OCI-LY7 (cell line): ENCODE measurements around the gene CLCF1. TPM values are rescaled to one million over a fixed set of nuclear protein-coding genes. Genes with fewer than 3 reads are reported as not detected.

ENCODE experiments used
- BruUV-seq: library from RNA; stranded (reverse); fragments of 400-500 nt; replicated peaks from 2 replicates; lab custom pipeline; 2021; lab: Mats Ljungman, UMichigan
- CTCF ChIA-PET: fragments of 300-600 bp; sonication (Branson Sonifier 250); formaldehyde crosslinking; loops from one replicate; lab custom pipeline; 2022; ENCODE audit warnings: antibody characterized with exemption; ENCODE audit not compliant: unreplicated experiment; lab: Charles Lee
- POLR2A ChIA-PET: fragments of 300-600 bp; sonication (Branson Sonifier 250); formaldehyde crosslinking; loops from one replicate; lab custom pipeline; 2022; ENCODE audit warnings: antibody characterized with exemption; lab: Charles Lee
- DNase-seq: peaks from one replicate; pipeline ENCODE4 v3.0.0-alpha.2; 2015; ENCODE audit warnings: low spot score
- H2AFZ ChIP-seq: fragments of 200-600 bp; sonication (generic), shearing (Covaris generic); 2 replicates; pipeline ENCODE4 v1.6.1; 2014; ENCODE audit warnings: mild to moderate bottlenecking, antibody characterized with exemption, low read length, moderate library complexity
- H3K27ac ChIP-seq: fragments of 200-600 bp; sonication (generic); 2 replicates; pipeline ENCODE4 v1.5.1; 2014; ENCODE audit warnings: mixed run types, low read depth, mild to moderate bottlenecking, moderate library complexity, low read length, inconsistent platforms; ENCODE audit not compliant: poor library complexity, severe bottlenecking
- H3K36me3 ChIP-seq: fragments of 200-600 bp; sonication (generic); 2 replicates; pipeline ENCODE4 v1.6.1; 2014; ENCODE audit warnings: mild to moderate bottlenecking, antibody characterized with exemption, low read length, moderate library complexity, mixed read lengths; ENCODE audit not compliant: insufficient read depth
- H3K4me1 ChIP-seq: fragments of 200-600 bp; sonication (generic); 2 replicates; pipeline ENCODE4 v1.5.1; 2014; ENCODE audit warnings: mild to moderate bottlenecking, low read length; ENCODE audit not compliant: insufficient read depth, poor library complexity, severe bottlenecking
- H3K4me2 ChIP-seq: fragments of 200-600 bp; sonication (generic); 2 replicates; pipeline ENCODE4 v1.6.1; 2014; ENCODE audit warnings: mild to moderate bottlenecking, low read length
- H3K4me3 ChIP-seq: fragments of 200-600 bp; sonication (generic); 2 replicates; pipeline ENCODE4 v1.5.1; 2014; ENCODE audit warnings: mild to moderate bottlenecking, low read depth, low read length; ENCODE audit not compliant: poor library complexity, severe bottlenecking
- H3K79me2 ChIP-seq: fragments of 200-600 bp; sonication (generic); 2 replicates; pipeline ENCODE4 v1.6.1; 2016; ENCODE audit warnings: low read depth, mild to moderate bottlenecking, low read length, moderate library complexity, mixed read lengths; ENCODE audit not compliant: insufficient read depth
- H3K9me2 ChIP-seq: fragments of 200-600 bp; sonication (generic); 2 replicates; pipeline ENCODE4 v1.6.1; 2016; ENCODE audit warnings: mild to moderate bottlenecking, low read length, mixed read lengths; ENCODE audit not compliant: insufficient read depth
- H3K9me3 ChIP-seq: fragments of 200-600 bp; sonication (generic); 2 replicates; pipeline ENCODE4 v1.6.1; 2014; ENCODE audit warnings: mild to moderate bottlenecking, mixed run types, low read length, mixed read lengths
- H4K20me1 ChIP-seq: fragments of 200-600 bp; sonication (generic); 2 replicates; pipeline ENCODE4 v1.6.1; 2014; ENCODE audit warnings: mild to moderate bottlenecking, antibody characterized with exemption, low read length, moderate library complexity, mixed read lengths; ENCODE audit not compliant: insufficient read depth
- EZH2phosphoT487 ChIP-seq: fragments of 200-600 bp; sonication (generic); IDR thresholded peaks from 2 replicates; pipeline ENCODE4 v1.6.1; 2018; ENCODE audit warnings: low read depth, borderline replicate concordance, mild to moderate bottlenecking, mixed run types, antibody characterized with exemption, low read length, moderate library complexity, mixed read lengths
- intact Hi-C: fragments of 100-400 bp; cut with micrococcal nuclease; formaldehyde crosslinking; loops from one replicate; pipeline ENCODE4 v1.10.0; 2022; ENCODE audit not compliant: unreplicated experiment
- total RNA-seq, 2 experiments: library from RNA; depleted of rRNA in 1 of 2; stranded (reverse); fragments of >200 nt in 1 of 2; shearing (Covaris generic) in 1 of 2; gene quantifications; 2 replicates each; pipeline ENCODE4 v1.2.3, GENCODE V29; 2014 to 2022
- TF ChIP-seq, protein P1 (sequence below): fragments of 200-600 bp; sonication (generic); conservative IDR thresholded peaks from 2 replicates; pipeline ENCODE4 v1.5.1; 2014; ENCODE audit warnings: mild to moderate bottlenecking, antibody characterized with exemption, low read length, moderate library complexity, mixed read lengths

Gene CLCF1
- total RNA-seq, 2 experiments from 2014 or later: 0.34 to 0.35 TPM

DNA sequence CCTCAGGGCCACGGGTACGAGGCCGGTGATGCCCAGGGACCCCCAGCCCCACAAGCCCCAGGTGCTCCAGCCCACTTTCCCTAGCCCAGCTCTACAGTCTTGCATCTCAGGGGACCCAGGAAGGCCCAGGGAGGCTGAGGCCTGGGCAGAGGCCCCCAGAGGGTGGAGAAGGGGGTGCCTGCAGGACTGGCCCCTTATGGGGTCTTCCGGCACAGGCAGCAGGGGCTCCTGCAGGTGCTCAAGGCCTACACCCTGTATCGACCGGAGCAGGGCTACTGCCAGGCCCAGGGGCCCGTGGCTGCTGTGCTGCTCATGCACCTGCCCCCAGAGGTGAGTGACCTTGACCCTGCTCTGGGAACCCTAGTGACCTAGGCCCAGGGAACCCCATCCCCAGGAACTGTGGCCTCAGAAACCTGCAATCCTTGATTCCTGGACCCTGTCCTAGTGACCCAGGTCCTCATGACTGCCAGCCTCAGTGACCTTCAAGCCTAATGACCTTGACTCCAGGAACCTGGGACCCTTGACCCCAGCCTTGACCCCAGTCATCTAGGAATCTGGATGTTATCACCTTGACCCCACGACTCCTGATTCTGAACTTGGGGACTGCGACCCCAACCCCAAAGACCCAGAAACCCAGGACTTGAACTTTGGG, 32.4 kb upstream of the CLCF1 start:
- H4K20me1 ChIP-seq: no peaks in the 10 kb centered on the region

GRCh38 chr11:67405196-67405567, 31.8 kb upstream of the CLCF1 start:
- ChIA-PET POLR2A (interaction anchor here (0.6 to 5.1 kb wide), 3 partner anchors 32 to 78 kb away, joined by 3 to 38 read pairs (median 3); partner anchors contain the start of genes POLD4 and PTPRCAP), CTCF (no interaction called here)
- Histone ChIP-seq H3K4me1 (peaks cover 79% of the 10 kb centered on the region), H3K79me2 (peaks cover 49% of the 10 kb centered on the region), H3K4me3 (peak overlapping the region; percentile 79), H2AFZ (no peak overlapping the region), H3K9me3 (no peaks in the 10 kb centered on the region), H3K36me3 (peaks cover 48% of the 10 kb centered on the region; the same call in 1 of the 2 replicates), H3K9me2 (no peaks in the 10 kb centered on the region), H3K4me2 (peak overlapping the region; percentile 73), H4K20me1 (0 out of 2 replicates have a peak, but pooled peaks cover 6% of the 10 kb centered on the region), H3K27ac (peak overlapping the region; percentile 97)
- intact Hi-C loops: loop anchor here (10.0 kb wide), 1 partner anchor 240 kb away; no protein-coding TSS in a partner anchor
- no TSS peak for BruUV-seq
- no peak for DNase-seq
- no peak for TF ChIP-seq EZH2phosphoT487
- TF ChIP-seq, protein P1, sequence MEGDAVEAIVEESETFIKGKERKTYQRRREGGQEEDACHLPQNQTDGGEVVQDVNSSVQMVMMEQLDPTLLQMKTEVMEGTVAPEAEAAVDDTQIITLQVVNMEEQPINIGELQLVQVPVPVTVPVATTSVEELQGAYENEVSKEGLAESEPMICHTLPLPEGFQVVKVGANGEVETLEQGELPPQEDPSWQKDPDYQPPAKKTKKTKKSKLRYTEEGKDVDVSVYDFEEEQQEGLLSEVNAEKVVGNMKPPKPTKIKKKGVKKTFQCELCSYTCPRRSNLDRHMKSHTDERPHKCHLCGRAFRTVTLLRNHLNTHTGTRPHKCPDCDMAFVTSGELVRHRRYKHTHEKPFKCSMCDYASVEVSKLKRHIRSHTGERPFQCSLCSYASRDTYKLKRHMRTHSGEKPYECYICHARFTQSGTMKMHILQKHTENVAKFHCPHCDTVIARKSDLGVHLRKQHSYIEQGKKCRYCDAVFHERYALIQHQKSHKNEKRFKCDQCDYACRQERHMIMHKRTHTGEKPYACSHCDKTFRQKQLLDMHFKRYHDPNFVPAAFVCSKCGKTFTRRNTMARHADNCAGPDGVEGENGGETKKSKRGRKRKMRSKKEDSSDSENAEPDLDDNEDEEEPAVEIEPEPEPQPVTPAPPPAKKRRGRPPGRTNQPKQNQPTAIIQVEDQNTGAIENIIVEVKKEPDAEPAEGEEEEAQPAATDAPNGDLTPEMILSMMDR: no peak

More for the DNA sequence above, 32.4 kb upstream of the CLCF1 start:
- Histone ChIP-seq H3K9me3 (no peaks in the 10 kb centered on the region), H3K27ac (peak overlapping the region; percentile 97), H3K4me1 (peaks cover 79% of the 10 kb centered on the region), H2AFZ (no peak overlapping the region), H3K79me2 (peaks cover 43% of the 10 kb centered on the region), H3K9me2 (no peaks in the 10 kb centered on the region), H3K36me3 (peaks cover 48% of the 10 kb centered on the region), H3K4me2 (peak overlapping the region; percentile 73), H3K4me3 (peak overlapping the region; percentile 79)
- CTCF ChIA-PET: no interaction called here
- POLR2A ChIA-PET: interaction anchor here (1.1 to 5.1 kb wide), 2 partner anchors 31 to 53 kb away, joined by 3 to 38 read pairs; partner anchors contain the start of genes POLD4 and PTPRCAP
- no peak for DNase-seq
- no TSS peak for BruUV-seq
- intact Hi-C loops: loop anchor here (10.0 kb wide), 1 partner anchor 239 kb away; no protein-coding TSS in a partner anchor
- TF ChIP-seq, protein P1: no peak
- no peak for TF ChIP-seq EZH2phosphoT487
